GM12878 (cell line): ENCODE data around the gene IPO5. TPM values are rescaled to one million over a fixed set of nuclear protein-coding genes. Genes with fewer than 3 reads are reported as not detected.

Experiments used
- ASH2L ChIP-seq: fragments of 300-600, 200-600 bp; sonication (generic); IDR thresholded peaks from 2 replicates; pipeline ENCODE4 v1.6.1; 2017; ENCODE audit warnings: low read depth, mild to moderate bottlenecking, borderline replicate concordance
- BCL11A ChIP-seq: IDR thresholded peaks from 2 replicates; pipeline ENCODE4 v1.6.1; 2011; ENCODE audit warnings: low read depth, low read length
- BHLHE40 ChIP-seq, 2 experiments: fragments of 450-650 bp in 1 of 2; IDR thresholded peaks; 2 replicates each; pipeline ENCODE4 v1.6.1; 2011 to 2017; ENCODE audit warnings: low read depth in 2 of 2, borderline replicate concordance in 1 of 2, improper control_type of control experiment in 1 of 2, low read length in 1 of 2, mild to moderate bottlenecking in 1 of 2
- CEBPB ChIP-seq, 2 experiments: fragments of 150-350 bp in 1 of 2; IDR thresholded peaks; 2 replicates each; pipeline ENCODE4 v1.6.1; 2012 to 2014; ENCODE audit warnings: low read depth in 2 of 2, low read length in 2 of 2, borderline replicate concordance in 1 of 2, inconsistent platforms in 1 of 2
- CHD1 ChIP-seq: IDR thresholded peaks from 2 replicates; pipeline ENCODE4 v1.6.1; 2012; ENCODE audit warnings: low read depth, low read length, improper control_type of control experiment
- CREM ChIP-seq: IDR thresholded peaks from 2 replicates; pipeline ENCODE4 v1.6.1; 2014; ENCODE audit warnings: antibody characterized with exemption, low read depth
- KLF5 ChIP-seq: fragments of 450-650 bp; IDR thresholded peaks from 2 replicates; pipeline ENCODE4 v1.6.1; 2014; ENCODE audit warnings: mild to moderate bottlenecking; ENCODE audit not compliant: partially characterized antibody
- MXI1 ChIP-seq: fragments of 150-350 bp; IDR thresholded peaks from 2 replicates; pipeline ENCODE4 v1.6.1; 2011; ENCODE audit warnings: low read depth, mild to moderate bottlenecking, inconsistent platforms, low read length, improper control_type of control experiment
- NFYA ChIP-seq: IDR thresholded peaks from 2 replicates; pipeline ENCODE4 v1.6.1; 2011; ENCODE audit warnings: low read depth, mild to moderate bottlenecking, low read length, improper control_type of control experiment, borderline replicate concordance
- NR2F1 ChIP-seq: fragments of 450-650 bp; conservative IDR thresholded peaks from 2 replicates; pipeline ENCODE4 v1.6.1; 2017; ENCODE audit warnings: mild to moderate bottlenecking
- PAX8 ChIP-seq: fragments of 450-650 bp; IDR thresholded peaks from 2 replicates; pipeline ENCODE4 v1.6.1; 2017; ENCODE audit warnings: mild to moderate bottlenecking, moderate library complexity
- POLR2AphosphoS5 ChIP-seq: IDR thresholded peaks from 2 replicates; pipeline ENCODE4 v1.6.1; 2011; ENCODE audit warnings: mild to moderate bottlenecking, low read length, inconsistent platforms
- RAD51 ChIP-seq: fragments of 450-650 bp; IDR thresholded peaks from 2 replicates; pipeline ENCODE4 v1.6.1; 2016; ENCODE audit warnings: moderate library complexity, mild to moderate bottlenecking, inconsistent platforms
- RUNX3 ChIP-seq: IDR thresholded peaks from 2 replicates; pipeline ENCODE4 v1.6.1; 2012; ENCODE audit warnings: low read length, inconsistent platforms
- SIX5 ChIP-seq: IDR thresholded peaks from 2 replicates; pipeline ENCODE4 v1.6.1; 2011; ENCODE audit warnings: mild to moderate bottlenecking, low read depth, low read length, moderate library complexity; ENCODE audit not compliant: severe bottlenecking
- SMC3 ChIP-seq: IDR thresholded peaks from 2 replicates; pipeline ENCODE4 v1.6.1; 2011; ENCODE audit warnings: low read length, improper control_type of control experiment, borderline replicate concordance
- STAT1 ChIP-seq: fragments of 450-650 bp; conservative IDR thresholded peaks from 2 replicates; pipeline ENCODE4 v1.6.1; 2014; ENCODE audit warnings: antibody characterized with exemption, mild to moderate bottlenecking
- SUPT20H ChIP-seq: IDR thresholded peaks from 2 replicates; pipeline ENCODE4 v1.6.1; 2011; ENCODE audit warnings: low read depth, mild to moderate bottlenecking, low read length, moderate library complexity, borderline replicate concordance; ENCODE audit not compliant: control insufficient read depth
- TARDBP ChIP-seq: IDR thresholded peaks from 2 replicates; pipeline ENCODE4 v1.6.1; 2016; ENCODE audit warnings: borderline replicate concordance
- USF1 ChIP-seq: IDR thresholded peaks from 2 replicates; pipeline ENCODE4 v1.6.1; 2011; ENCODE audit warnings: borderline replicate concordance, low read depth, mild to moderate bottlenecking, moderate library complexity, mixed read lengths, low read length; ENCODE audit not compliant: insufficient read depth; ENCODE audit errors: extremely low read length
- WRNIP1 ChIP-seq: IDR thresholded peaks from 2 replicates; pipeline ENCODE4 v1.6.1; 2011; ENCODE audit warnings: low read depth, low read length, improper control_type of control experiment, borderline replicate concordance
- polyA plus RNA-seq, 11 experiments: library from polyadenylated mRNA; depleted of rRNA in 4 of 11; unstranded in 6 of 11; stranded (reverse) in 5 of 11; fragments of >200 nt; fragmentation: Nextera tagmentation in 4 of 11; fragmentation: Illumina TruSeq in 1 of 11; extraction: Ambion mirVana in 4 of 11; extraction: Trizol in 1 of 11; gene quantifications; 1 replicate in 1 of 11; 2 replicates in 10 of 11; pipeline versions ENCODE4 v1.2.1 to v1.2.3, GENCODE V29; 2011 to 2016; ENCODE audit warnings: inconsistent platforms in 2 of 11, missing spikeins in 2 of 11, low read depth in 1 of 11
- total RNA-seq, 4 experiments: library from RNA; depleted of rRNA in 3 of 4; stranded (reverse); fragments of >200 nt in 3 of 4; fragmentation: Illumina TruSeq in 1 of 4; extraction: Trizol in 1 of 4; gene quantifications; 2 replicates each; pipeline versions ENCODE4 v1.2.1 to v1.2.3, GENCODE V29; 2013 to 2021
- TF ChIP-seq, protein P1 (sequence below): IDR thresholded peaks from 2 replicates; pipeline ENCODE4 v1.6.1; 2011; ENCODE audit warnings: mild to moderate bottlenecking, low read depth, low read length, moderate library complexity; ENCODE audit not compliant: insufficient replicate concordance
- TF ChIP-seq, protein P2 (sequence below): fragments of 450-650 bp; conservative IDR thresholded peaks from 2 replicates; pipeline ENCODE4 v1.6.1; 2017; ENCODE audit warnings: mild to moderate bottlenecking, moderate library complexity
- TF ChIP-seq, protein P3 (sequence below): IDR thresholded peaks from 2 replicates; pipeline ENCODE4 v1.6.1; 2012; ENCODE audit warnings: low read depth, low read length, improper control_type of control experiment
- TF ChIP-seq, protein P4 (sequence below): fragments of 450-650 bp; IDR thresholded peaks from 2 replicates; pipeline ENCODE4 v1.6.1; 2016; ENCODE audit warnings: mild to moderate bottlenecking

IPO5 gene
- total and polyA plus RNA-seq, 10 of the 15 experiments (the other 5 are each of a cell fraction or from before 2014, with no cell fraction given) = 45.7 to 196 (median 134) TPM

GRCh38 chr13:97975848-97976609 lies 22.6 kb downstream of the IPO5 start (continued):
- TF ChIP-seq BCL11A (no peak), STAT1 (no peak), ASH2L (no peak), CREM (peak; percentile 79), BHLHE40 (IDR thresholded peaks at IDR 0.05; ENCODE audit: borderline replicate concordance in 1 of 2, low read depth in 2 of 2, low read length in 1 of 2) (peak in 1 of 2 experiments; percentile 19; a peak in 1 of 4 replicates), RUNX3 (peak; percentile 8; the same call in 1 of the 2 replicates), SIX5 (no peak), MXI1 (0 out of 2 replicates have a peak, but pooled peaks have one; percentile 18), TARDBP (no peak), PAX8 (no peak), RAD51 (no peak), WRNIP1 (no peak), NFYA (no peak), CEBPB (IDR thresholded peaks at IDR 0.05; ENCODE audit: borderline replicate concordance in 1 of 2, low read depth in 2 of 2, low read length in 2 of 2) (no peak), KLF5 (no peak), USF1 (no peak), SUPT20H (no peak), CHD1 (no peak), NR2F1 (peak; percentile 96), POLR2AphosphoS5 (peak; percentile 79), SMC3 (no peak)
- TF ChIP-seq, protein P1, sequence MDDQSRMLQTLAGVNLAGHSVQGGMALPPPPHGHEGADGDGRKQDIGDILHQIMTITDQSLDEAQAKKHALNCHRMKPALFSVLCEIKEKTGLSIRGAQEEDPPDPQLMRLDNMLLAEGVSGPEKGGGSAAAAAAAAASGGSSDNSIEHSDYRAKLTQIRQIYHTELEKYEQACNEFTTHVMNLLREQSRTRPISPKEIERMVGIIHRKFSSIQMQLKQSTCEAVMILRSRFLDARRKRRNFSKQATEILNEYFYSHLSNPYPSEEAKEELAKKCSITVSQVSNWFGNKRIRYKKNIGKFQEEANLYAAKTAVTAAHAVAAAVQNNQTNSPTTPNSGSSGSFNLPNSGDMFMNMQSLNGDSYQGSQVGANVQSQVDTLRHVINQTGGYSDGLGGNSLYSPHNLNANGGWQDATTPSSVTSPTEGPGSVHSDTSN = no peak
- TF ChIP-seq, protein P2, sequence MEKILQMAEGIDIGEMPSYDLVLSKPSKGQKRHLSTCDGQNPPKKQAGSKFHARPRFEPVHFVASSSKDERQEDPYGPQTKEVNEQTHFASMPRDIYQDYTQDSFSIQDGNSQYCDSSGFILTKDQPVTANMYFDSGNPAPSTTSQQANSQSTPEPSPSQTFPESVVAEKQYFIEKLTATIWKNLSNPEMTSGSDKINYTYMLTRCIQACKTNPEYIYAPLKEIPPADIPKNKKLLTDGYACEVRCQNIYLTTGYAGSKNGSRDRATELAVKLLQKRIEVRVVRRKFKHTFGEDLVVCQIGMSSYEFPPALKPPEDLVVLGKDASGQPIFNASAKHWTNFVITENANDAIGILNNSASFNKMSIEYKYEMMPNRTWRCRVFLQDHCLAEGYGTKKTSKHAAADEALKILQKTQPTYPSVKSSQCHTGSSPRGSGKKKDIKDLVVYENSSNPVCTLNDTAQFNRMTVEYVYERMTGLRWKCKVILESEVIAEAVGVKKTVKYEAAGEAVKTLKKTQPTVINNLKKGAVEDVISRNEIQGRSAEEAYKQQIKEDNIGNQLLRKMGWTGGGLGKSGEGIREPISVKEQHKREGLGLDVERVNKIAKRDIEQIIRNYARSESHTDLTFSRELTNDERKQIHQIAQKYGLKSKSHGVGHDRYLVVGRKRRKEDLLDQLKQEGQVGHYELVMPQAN = peak; percentile 64
- TF ChIP-seq, protein P3, sequence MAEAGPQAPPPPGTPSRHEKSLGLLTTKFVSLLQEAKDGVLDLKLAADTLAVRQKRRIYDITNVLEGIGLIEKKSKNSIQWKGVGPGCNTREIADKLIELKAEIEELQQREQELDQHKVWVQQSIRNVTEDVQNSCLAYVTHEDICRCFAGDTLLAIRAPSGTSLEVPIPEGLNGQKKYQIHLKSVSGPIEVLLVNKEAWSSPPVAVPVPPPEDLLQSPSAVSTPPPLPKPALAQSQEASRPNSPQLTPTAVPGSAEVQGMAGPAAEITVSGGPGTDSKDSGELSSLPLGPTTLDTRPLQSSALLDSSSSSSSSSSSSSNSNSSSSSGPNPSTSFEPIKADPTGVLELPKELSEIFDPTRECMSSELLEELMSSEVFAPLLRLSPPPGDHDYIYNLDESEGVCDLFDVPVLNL = peak; percentile 71
- TF ChIP-seq, protein P4, sequence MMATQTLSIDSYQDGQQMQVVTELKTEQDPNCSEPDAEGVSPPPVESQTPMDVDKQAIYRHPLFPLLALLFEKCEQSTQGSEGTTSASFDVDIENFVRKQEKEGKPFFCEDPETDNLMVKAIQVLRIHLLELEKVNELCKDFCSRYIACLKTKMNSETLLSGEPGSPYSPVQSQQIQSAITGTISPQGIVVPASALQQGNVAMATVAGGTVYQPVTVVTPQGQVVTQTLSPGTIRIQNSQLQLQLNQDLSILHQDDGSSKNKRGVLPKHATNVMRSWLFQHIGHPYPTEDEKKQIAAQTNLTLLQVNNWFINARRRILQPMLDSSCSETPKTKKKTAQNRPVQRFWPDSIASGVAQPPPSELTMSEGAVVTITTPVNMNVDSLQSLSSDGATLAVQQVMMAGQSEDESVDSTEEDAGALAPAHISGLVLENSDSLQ = no peak
